PC-9 (cell line): ENCODE results near the gene VSTM2L.

Experiments
- EZH2 ChIP-seq: fragments of 200-600 bp; sonication (generic); IDR thresholded peaks from 2 replicates; pipeline ENCODE4 v1.8.0; 2017; ENCODE audit warnings: antibody characterized with exemption, low read depth
- TF ChIP-seq, protein P1 (sequence below): fragments of 200-600 bp; sonication (generic); conservative IDR thresholded peaks from 2 replicates; pipeline ENCODE4 v1.6.1; 2017; ENCODE audit warnings: mixed run types, antibody characterized with exemption, mild to moderate bottlenecking, moderate library complexity

DNA sequence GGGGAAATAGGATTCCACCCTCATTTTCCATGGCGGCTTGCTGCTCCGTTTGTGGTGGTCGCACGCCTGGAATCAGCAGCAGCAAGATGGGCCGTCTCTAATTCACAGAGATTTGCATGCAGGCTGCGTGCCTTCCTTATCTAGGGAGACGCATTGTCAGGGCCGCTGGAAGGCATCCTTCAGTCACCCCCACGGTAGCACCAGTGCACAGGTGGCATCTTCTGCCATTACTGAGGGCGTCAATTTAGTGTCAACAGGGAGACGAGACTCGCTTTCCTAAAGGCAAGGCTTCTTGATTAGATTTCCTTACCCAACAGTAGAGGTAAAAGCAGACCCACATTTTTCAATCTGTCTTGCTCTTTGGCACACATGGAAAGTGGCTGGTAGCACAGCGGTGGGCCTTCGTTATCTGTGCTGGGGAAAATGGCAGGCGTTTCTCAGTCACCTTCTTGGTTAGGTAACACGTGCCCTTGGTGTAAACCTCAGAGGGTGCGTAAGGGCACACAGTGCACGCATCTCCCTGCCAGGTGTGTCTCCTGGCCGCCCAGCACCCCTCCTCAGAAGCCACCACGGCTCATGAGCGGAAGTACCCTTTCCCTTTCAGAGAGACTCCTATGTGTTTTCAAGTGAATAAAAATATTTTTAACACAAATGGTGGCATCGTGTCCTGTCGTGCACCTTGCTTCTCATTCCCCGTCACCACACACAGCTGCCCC, 27.3 kb upstream of the VSTM2L start:
- TF ChIP-seq, protein P1, sequence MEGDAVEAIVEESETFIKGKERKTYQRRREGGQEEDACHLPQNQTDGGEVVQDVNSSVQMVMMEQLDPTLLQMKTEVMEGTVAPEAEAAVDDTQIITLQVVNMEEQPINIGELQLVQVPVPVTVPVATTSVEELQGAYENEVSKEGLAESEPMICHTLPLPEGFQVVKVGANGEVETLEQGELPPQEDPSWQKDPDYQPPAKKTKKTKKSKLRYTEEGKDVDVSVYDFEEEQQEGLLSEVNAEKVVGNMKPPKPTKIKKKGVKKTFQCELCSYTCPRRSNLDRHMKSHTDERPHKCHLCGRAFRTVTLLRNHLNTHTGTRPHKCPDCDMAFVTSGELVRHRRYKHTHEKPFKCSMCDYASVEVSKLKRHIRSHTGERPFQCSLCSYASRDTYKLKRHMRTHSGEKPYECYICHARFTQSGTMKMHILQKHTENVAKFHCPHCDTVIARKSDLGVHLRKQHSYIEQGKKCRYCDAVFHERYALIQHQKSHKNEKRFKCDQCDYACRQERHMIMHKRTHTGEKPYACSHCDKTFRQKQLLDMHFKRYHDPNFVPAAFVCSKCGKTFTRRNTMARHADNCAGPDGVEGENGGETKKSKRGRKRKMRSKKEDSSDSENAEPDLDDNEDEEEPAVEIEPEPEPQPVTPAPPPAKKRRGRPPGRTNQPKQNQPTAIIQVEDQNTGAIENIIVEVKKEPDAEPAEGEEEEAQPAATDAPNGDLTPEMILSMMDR = no peak
- no peak for TF ChIP-seq EZH2
